Measurements from ENCODE around the gene NACA.
"Not testable (repeated sequence)": the region's sequence is repeated elsewhere in the genome, so short reads cannot be mapped to it uniquely, and the experiment has no call there.

GRCh38 chr12:56757971-56758370, 32.9 kb upstream of the NACA start:
- not testable (repeated sequence) for TF ChIP-seq CTCF (IDR thresholded peaks at IDR 0.05; ENCODE audit: low read depth, low read length); EZH2phosphoT487 (IDR thresholded peaks at IDR 0.05; ENCODE audit: low read depth)

All from OCI-LY3 (cell line).